SK-N-MC (cell line): Measurements from ENCODE around the gene CLEC18A.
"Not testable (repeated sequence)": the region's sequence is repeated elsewhere in the genome, so short reads cannot be mapped to it uniquely, and the experiment has no call there.

Experiments
- EZH2 ChIP-seq: fragments of 200-600 bp; sonication (generic); IDR thresholded peaks from one replicate; pipeline ENCODE4 v1.6.1; 2017; ENCODE audit warnings: antibody characterized with exemption
- POLR2AphosphoS5 ChIP-seq: IDR thresholded peaks from 2 replicates; pipeline ENCODE4 v1.6.1; 2012; ENCODE audit warnings: mild to moderate bottlenecking, low read depth, low read length, borderline replicate concordance

GRCh38 chr16:69985196-69985595, 34.1 kb downstream of the CLEC18A start:
- TF ChIP-seq POLR2AphosphoS5, EZH2: not testable (repeated sequence)
